ENCODE measurements around the gene GLOD4. TPM values are rescaled to one million over a fixed set of nuclear protein-coding genes. Genes with fewer than 3 reads are reported as not detected.

GLOD4 gene
- total and polyA plus RNA-seq, 2 of the 4 experiments (the other 2 are of a cell fraction): 26.3 to 36.7 TPM

- Histone ChIP-seq H3K27ac (ENCODE audit: insufficient read depth, low read length) (no peak overlapping the region), H2BK15ac (ENCODE audit: low read depth, low read length) (no peak overlapping the region), H3K23ac (ENCODE audit: low read depth, low read length) (no peak overlapping the region), H4K20me1 (ENCODE audit: insufficient read depth, low read length) (peaks cover 27% of the 10 kb centered on the region), H3K79me1 (ENCODE audit: low read depth in 1 of 2, low read length in 2 of 2) (peaks cover 0 to 11% of the 10 kb centered on the region in 2 experiments; a peak in 1 of 4 replicates), H3K27me3 (ENCODE audit: control insufficient read depth, insufficient read depth, low read length) (no peaks in the 10 kb centered on the region), H3K4me1 (ENCODE audit: control insufficient read depth, insufficient read depth, low read length) (peaks cover 11% of the 10 kb centered on the region; the same call in 1 of the 2 replicates), H4K5ac (ENCODE audit: low read depth, low read length) (no peak overlapping the region), H2AK9ac (replicated peaks; ENCODE audit: low read depth, low read length, poor library complexity) (no peak overlapping the region), H3K4me2 (ENCODE audit: low read depth, low read length) (no peak overlapping the region), H3K18ac (ENCODE audit: low read depth, low read length) (no peak overlapping the region), H3K9me3 (ENCODE audit: control insufficient read depth, insufficient read depth, low read length) (no peaks in the 10 kb centered on the region), H3K36me3 (ENCODE audit: control insufficient read depth, insufficient read depth, low read length) (peaks cover 52% of the 10 kb centered on the region), H2AK5ac (ENCODE audit: low read depth, low read length) (no peak overlapping the region), H3K9ac (ENCODE audit: low read depth, low read length) (no peak overlapping the region), H3K56ac (ENCODE audit: extremely low read depth, insufficient read depth, low read length) (no peak overlapping the region), H3K14ac (replicated peaks; ENCODE audit: low read depth, low read length) (no peak overlapping the region), H3K4me3 (ENCODE audit: insufficient read depth, low read depth, low read length) (no peak overlapping the region), H3K9me1 (ENCODE audit: insufficient read depth, low read length) (peaks cover 2% of the 10 kb centered on the region; the same call in 1 of the 2 replicates), H2BK120ac (ENCODE audit: low read depth, low read length) (no peak overlapping the region), H4K8ac (ENCODE audit: low read depth in 2 of 2, low read length in 2 of 2) (no peak overlapping the region), H4K91ac (ENCODE audit: insufficient read depth, low read depth, low read length) (no peak overlapping the region), H2AFZ (replicated peaks; ENCODE audit: low read length, poor library complexity) (no peak overlapping the region), H2BK20ac (ENCODE audit: low read depth, low read length) (no peak overlapping the region), H3K4ac (ENCODE audit: low read depth, low read length) (no peak overlapping the region), H2BK5ac (ENCODE audit: low read depth, low read length, poor library complexity, severe bottlenecking) (no peak overlapping the region)
- POLR2A ChIA-PET (ENCODE audit: unreplicated experiment): no interaction called here
- ATAC-seq (ENCODE audit: low read depth) (no peak), DNase-seq (no peak)
- CTCF ChIA-PET: interaction anchor here (0.7 kb wide), 1 partner anchor 259 kb away, joined by 3 read pairs; no protein-coding TSS in a partner anchor
- intact Hi-C loops (cut with micrococcal nuclease): loop anchor here (10.0 kb wide), 1 partner anchor 107 kb away; no protein-coding TSS in a partner anchor
- dilution Hi-C loops (cut with HindIII; ENCODE audit: low sequenced_read_pairs, unreplicated experiment): loop anchor here (25.0 kb wide), 1 partner anchor 190 kb away; the partner anchor contains the start of genes NXN and TIMM22
- TF ChIP-seq RAD21 (IDR thresholded peaks at IDR 0.05; ENCODE audit: low read length): no peak
- TF ChIP-seq RCOR1 (IDR thresholded peaks at IDR 0.05; ENCODE audit: insufficient replicate concordance, low read length): no peak
- TF ChIP-seq CTCF (conservative IDR thresholded peaks at IDR 0.05; ENCODE audit: low read depth, low read length): no peak
- TF ChIP-seq SMC3 (IDR thresholded peaks at IDR 0.05; ENCODE audit: low read depth, low read length): no peak
- TF ChIP-seq, protein P1, sequence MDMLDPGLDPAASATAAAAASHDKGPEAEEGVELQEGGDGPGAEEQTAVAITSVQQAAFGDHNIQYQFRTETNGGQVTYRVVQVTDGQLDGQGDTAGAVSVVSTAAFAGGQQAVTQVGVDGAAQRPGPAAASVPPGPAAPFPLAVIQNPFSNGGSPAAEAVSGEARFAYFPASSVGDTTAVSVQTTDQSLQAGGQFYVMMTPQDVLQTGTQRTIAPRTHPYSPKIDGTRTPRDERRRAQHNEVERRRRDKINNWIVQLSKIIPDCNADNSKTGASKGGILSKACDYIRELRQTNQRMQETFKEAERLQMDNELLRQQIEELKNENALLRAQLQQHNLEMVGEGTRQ (IDR thresholded peaks at IDR 0.05; ENCODE audit: low read depth, low read length): no peak
- no peak for TF ChIP-seq BHLHE40 (IDR thresholded peaks at IDR 0.05; ENCODE audit: low read depth, low read length)
- TF ChIP-seq ELK1 (IDR thresholded peaks at IDR 0.05; ENCODE audit: borderline replicate concordance, low read depth, low read length): no peak
- TF ChIP-seq CEBPB (IDR thresholded peaks at IDR 0.05; ENCODE audit: low read depth, low read length): no peak
- TF ChIP-seq CHD1 (IDR thresholded peaks at IDR 0.05; ENCODE audit: low read depth, low read length): no peak
- TF ChIP-seq MAFK (IDR thresholded peaks at IDR 0.05; ENCODE audit: low read depth, low read length): no peak
- no peak for TF ChIP-seq FOS (IDR thresholded peaks at IDR 0.05; ENCODE audit: low read depth, low read length)
- TF ChIP-seq MAZ (IDR thresholded peaks at IDR 0.05; ENCODE audit: borderline replicate concordance, low read depth, low read length): no peak
- no peak for TF ChIP-seq NFE2L2 (IDR thresholded peaks at IDR 0.05; ENCODE audit: low read depth, low read length)
- no peak for TF ChIP-seq POLR2A (IDR thresholded peaks at IDR 0.05; ENCODE audit: low read depth, low read length)
- WGBS, 2 experiments (ENCODE audit: extremely low coverage in 2 of 2, insufficient read length in 1 of 2): 97% methylated on average over 11 of the region's 22 CpGs; no CpG with 5 or more reads in 1 of the 2 experiments
- in situ Hi-C loops (cut with MboI; ENCODE audit: low sequenced_read_pairs): no loop called here
- no TSS peak for BruUV-seq (replicated peaks)
Measured at GRCh38 chr17:797236-797840, 15.3 kb upstream of the GLOD4 start.

All from IMR-90 (cell line).